Fibroblast of lung (primary cell): ENCODE results near the gene CMTM4.

Source experiments
- CTCF ChIP-seq, 2 donors: IDR thresholded peaks in 1 of 2; conservative IDR thresholded peaks in 1 of 2; 1 replicate in 1 of 2; 2 replicates in 1 of 2; pipeline ENCODE4 v1.5.1; 2011 to 2012; ENCODE audit warnings: low read length in 2 of 2, control low read depth in 1 of 2, inconsistent platforms in 1 of 2, low read depth in 1 of 2, mild to moderate bottlenecking in 1 of 2
- EZH2 ChIP-seq: IDR thresholded peaks from 2 replicates; pipeline ENCODE4 v1.5.1; 2012; ENCODE audit warnings: low read length, control low read depth, mild to moderate bottlenecking; ENCODE audit errors: missing control alignments

DNA sequence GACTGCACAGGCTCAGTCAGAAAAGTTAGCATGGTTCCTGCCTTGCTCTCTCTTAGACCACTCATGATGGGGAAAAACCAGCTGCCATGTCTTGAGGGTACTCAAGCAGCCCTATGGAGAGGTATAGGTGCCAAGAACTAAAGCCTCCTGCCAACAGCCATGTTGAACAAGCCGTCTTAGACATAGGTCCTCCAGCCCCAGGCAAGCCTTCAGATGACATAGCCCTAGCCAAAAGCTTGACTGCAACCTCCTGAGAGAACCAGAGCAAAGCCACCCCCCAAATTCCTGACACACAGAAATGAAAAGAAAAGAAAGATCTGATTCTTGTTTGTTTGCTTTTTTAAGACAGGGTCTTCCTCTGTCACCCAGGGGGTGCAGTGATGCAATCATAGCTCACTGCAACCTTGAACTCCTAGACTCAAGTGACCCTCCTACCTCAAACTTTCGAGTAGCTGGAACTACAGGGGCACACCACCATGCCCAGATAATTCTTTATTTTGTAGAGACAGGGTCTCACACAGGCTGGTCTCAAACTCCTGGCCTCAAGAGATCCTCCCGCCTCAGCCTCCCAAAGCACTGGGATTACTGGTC lies 55.7 kb downstream of the CMTM4 start:
- no peak for TF ChIP-seq EZH2
- TF ChIP-seq CTCF (conservative IDR thresholded peaks at IDR 0.05 in 1 of 2, IDR thresholded peaks at IDR 0.05 in 1 of 2; ENCODE audit: low read depth in 1 of 2, low read length in 2 of 2) = no peak
